HG02852 (cell line): ENCODE results near the gene ALG9.
A peak's percentile ranks its signal among the peaks of the same experiment; 100 is the strongest.
"Not testable (repeated sequence)": the region's sequence is repeated elsewhere in the genome, so short reads cannot be mapped to it uniquely, and the experiment has no call there.

Experiments used
- ATAC-seq: cut with Tn5 transposase; IDR thresholded peaks from one replicate; pipeline ENCODE4 v1.9.1; 2021; ENCODE audit warnings: mild to moderate bottlenecking, moderate library complexity; ENCODE audit not compliant: unreplicated experiment

ALG9 gene

DNA sequence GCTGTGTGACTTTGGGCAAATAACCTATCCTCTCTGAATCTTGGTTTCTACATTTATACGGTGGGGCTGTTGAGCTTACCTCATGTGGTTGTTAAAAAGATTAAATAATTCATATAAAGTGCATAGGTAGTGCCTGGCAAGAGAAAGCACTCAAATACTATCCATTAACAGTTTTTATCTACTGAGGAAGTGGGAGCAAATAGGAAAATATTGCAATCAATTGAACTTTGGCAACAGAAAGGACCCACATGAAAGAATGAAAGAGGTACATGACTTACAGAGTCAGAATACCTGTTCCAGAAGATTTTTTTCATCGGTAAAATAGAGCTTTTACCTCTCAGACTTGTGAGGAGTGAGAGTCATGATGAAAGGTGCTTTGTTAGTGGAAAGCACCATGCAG lies 98.8 kb downstream of the ALG9 start:
- ATAC-seq, result no peak

DNA sequence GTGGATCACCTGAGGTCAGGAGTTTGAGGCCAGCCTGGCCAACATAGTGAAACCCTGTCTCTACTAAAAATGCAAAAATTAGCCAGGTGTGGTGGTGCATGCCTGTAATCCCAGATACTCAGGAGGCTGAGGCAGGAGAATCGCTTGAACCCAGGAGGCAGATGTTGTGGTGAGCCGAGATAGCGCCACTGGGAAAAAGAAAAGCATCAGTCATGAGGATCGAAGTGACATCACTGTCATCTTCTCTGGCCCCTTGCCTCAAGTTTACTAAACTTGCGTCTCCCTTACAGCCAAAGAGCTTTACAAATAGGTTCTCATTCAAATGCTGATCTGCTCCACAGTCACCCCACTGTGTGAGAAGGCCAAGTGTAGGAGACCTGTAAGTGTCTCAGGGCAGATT lies 100.2 kb downstream of the ALG9 start:
- ATAC-seq, result not testable (repeated sequence)

GRCh38 chr11:111770581-111771134 lies 100.7 kb downstream of the ALG9 start:
- ATAC-seq, result no peak

GRCh38 chr11:111766834-111767142 lies 104.6 kb downstream of the ALG9 start:
- ATAC-seq, result no peak

- peak; percentile 88 for ATAC-seq
These were observed 105.2 kb downstream of the ALG9 start, which contains the start of gene PPP2R1B for GRCh38 chr11:111765984-111766833. TSS of gene PPP2R1B (minus strand) at chr11:111766389. CDS start at chr11:111766361, 28 bp downstream.

GRCh38 chr11:111765320-111765983 lies 105.9 kb downstream of the ALG9 start:
- ATAC-seq, result peak; percentile 40

- no peak for ATAC-seq
These were observed 106.8 kb downstream of the ALG9 start for GRCh38 chr11:111764621-111765020.

DNA sequence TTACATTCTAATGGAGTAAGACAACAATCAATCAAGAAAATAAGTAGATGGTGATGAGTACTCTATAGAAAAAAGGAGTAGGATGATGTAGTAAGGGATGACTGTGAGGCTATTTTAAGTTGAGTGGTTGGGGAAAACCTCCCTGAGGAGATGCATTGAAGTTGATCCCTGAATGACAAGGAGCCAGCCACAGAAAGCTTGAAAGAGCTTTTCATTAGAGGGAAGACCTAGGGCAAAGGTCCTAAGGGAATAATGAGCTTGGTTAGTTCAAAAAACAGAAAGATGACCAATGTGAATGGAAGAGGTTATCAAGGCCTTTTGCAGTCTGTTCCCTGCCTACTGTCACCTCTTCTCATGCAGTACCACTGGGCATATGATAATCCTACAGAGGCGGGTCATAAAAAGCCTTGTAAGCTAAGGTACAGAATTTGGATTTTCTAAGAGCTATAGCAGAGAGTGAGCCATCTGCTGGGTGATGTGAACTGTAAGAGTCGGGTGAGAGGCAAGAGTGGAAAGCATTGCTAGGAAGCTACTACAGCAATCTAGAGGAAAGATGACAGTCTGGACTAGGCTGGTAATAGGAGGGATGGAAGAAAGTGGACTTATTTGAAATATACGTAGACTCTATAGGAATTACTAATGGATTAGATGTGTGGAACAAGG lies 108.3 kb downstream of the ALG9 start:
- no peak for ATAC-seq

DNA sequence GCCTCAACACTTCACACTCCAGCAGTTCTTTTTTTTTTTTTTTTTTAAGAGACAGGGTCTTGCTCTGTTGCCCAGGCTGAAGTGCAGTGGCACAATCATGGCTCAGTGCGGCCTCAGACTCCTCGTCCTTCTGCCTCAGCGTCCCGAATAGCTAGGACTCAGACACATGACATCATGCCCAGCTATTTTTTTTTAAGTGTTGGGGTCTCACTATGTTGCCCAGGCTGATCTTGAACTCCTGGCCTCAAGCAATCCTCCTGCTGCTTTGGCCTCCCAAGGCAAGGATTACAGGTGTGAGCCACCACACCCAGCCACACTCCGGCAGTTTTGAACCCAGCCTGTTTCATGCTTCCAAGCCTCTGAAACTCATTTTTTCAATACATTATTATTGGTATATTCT lies 108.9 kb downstream of the ALG9 start:
- no peak for ATAC-seq

DNA sequence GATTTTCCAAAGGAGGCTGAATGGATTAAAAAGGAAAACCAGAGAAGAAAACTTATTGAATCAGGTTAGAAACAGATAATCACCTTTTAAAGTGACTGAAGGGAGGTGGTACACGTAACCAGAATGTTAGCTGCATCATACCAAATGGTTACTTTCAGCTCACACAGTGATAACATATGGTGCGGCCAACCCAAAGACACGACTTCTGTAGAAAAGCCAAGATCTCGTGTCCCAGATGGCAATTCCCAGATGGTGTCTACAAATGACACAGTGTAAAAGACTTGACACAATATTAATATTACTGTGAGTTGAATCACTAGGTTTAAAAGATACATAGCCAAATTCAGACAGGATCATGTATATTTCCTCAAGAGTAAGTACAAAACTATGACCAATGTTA lies 110.3 kb downstream of the ALG9 start:
- ATAC-seq, result no peak

DNA sequence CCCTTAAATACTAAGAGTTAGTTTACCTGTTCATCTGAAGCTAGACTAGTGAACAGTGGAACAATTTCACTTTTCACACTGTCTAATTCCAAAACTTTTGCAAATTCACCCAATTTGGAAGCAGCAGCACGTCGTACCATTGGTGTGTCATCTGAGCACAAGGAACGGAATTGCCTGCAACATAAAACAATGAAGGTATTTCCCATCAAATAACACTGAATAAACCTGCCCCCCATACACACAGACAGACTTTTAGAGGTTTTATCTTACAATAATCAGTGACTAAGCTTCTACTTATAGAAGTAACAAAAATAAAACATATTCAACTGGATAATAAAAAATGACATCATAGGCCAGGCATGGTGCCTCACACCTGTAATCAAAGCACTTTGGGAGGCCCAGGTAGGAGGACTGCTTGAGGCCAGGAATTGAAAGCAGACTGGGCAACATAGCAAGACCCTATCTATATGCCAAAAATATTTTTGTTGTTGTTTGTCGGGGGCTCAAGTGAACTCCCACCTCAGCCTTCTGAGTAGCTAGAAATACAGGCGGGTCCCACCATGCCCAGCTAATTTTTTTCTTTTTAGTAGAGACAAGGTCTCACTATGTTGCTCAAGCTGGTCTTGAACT lies 111.5 kb downstream of the ALG9 start:
- ATAC-seq, result no peak

- no peak for ATAC-seq
These were observed 112.0 kb downstream of the ALG9 start for GRCh38 chr11:111759376-111759775.

DNA sequence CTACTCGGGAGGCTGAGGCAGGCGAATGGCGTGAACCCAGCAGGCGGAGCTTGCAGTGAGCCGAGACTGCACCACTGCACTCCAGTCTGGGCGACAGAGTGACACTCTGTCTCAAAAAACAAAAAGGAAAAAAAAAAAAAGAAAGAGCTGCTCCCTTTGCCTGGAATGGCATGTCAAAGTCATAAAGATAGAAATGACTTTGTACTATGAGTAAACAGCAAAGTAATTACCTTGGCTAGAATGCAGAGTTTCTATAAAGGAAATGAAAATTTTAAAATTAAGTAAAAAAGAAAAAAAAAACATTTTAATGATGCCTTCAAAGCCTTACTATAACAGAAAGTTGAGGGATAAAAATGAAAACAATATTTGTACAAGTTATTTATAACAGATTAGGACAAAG lies 115.3 kb downstream of the ALG9 start:
- ATAC-seq, result no peak

GRCh38 chr11:111749646-111750045 lies 121.7 kb downstream of the ALG9 start:
- no peak for ATAC-seq

DNA sequence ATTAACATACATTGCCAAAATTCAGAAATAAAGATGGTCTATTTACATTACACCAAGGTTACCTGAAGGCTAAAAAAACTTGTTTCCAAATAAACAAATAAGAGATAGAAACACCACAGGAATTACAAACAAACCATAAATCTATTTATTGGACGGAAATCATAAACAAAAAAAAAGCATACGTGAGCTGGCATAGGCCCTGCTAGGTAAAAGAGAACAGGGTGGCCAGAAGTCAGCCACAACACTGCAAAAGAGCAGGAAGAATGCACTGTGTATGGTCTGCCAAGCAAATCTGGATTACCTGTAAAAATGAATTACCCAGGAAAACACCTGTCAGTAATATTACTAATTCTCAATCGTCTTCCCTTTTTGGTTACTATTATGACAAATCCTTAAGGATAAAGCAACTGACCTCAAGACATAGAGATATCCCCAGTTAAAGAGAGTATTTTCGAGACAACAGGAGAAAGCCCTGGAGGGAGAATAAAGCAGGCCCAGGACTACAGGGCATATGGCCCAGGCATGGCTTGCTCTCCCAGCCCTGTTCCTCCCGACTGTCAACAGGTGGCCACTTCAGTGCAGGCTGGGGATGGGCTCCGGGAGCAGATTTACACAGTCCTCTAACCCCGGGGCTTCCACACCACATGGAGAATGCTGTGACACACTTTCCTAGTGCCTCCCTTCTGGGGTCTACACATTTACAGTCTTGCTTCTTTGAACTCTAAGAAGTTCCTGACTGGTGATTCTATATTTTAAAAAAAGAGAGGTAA lies 123.2 kb downstream of the ALG9 start:
- no peak for ATAC-seq

- ATAC-seq, result no peak
These were observed 125.5 kb downstream of the ALG9 start for GRCh38 chr11:111745719-111746504.

- ATAC-seq, result no peak
These were observed 127.7 kb downstream of the ALG9 start for GRCh38 chr11:111743700-111744099.

DNA sequence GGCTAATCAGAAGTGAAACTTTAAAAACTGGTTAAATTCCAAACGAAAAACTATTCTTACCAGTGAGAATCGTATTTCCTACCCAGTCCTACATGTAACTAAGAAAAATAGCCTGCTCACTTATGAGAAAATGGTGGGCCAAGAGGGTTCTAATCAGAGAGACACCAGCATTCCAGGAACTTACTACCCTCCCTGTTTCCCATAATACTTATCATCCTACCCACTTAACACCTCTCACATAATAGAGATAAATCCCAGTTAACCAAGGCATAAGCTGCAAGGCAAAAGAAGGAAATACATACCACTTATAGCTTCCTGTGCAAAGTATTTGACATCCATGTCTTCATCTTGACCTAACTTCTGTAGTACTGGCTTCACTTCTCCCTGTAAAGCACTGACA lies 129.6 kb downstream of the ALG9 start:
- no peak for ATAC-seq

DNA sequence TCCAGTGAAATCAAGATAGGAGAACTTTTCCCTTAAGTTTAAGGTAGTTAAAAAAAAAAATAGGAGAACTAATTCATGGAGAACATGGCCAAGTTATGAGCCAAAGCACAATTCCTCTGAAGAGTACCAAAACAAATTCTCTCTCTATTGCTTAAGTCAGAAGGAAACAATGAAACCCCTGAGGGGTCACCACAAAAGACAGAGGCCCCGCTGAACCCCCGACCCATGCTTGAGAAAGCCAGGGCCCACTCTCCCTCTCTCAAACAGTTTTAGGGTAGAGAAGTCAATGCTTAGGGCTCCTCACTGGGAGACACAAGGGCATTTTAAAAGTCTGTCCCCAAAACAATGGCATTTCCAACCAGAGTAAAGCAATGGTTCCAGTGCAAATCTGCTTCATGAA lies 132.1 kb downstream of the ALG9 start:
- ATAC-seq, result no peak
